Measurements from ENCODE around the gene KCNH1. TPM values are rescaled to one million over a fixed set of nuclear protein-coding genes. Genes with fewer than 3 reads are reported as not detected.

KCNH1 gene
- total and polyA plus RNA-seq, 2 of the 4 experiments (the other 2 are of a cell fraction), result 0.27 to 0.54 TPM

DNA sequence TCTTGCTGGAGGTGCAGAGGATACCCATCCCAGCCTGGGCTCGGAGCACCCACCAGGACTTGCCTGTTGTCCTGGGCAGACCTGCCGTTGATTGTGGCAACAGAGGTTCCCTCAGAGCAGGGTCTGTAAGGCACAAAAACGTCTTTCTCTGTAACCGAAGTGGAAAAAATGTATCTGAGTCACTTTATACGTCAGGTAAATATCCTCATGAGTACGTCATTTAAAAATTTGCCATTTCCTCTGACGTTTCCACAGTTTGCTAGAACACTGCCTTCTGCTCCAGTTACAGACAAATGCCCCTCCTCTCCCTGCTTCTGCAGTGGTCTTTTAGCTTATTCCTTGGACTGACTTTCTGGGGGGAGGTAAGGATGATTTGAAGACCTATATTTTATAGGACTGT is 478.4 kb downstream of the KCNH1 start:
- CTCF ChIA-PET, result no interaction called here
- no TSS peak for BruUV-seq (replicated peaks)

More for the DNA sequence above, 478.4 kb downstream of the KCNH1 start:
- Histone ChIP-seq H2BK120ac (ENCODE audit: low read depth, low read length) (no peak overlapping the region; the same call in 1 of the 2 replicates), H3K9me3 (ENCODE audit: control insufficient read depth, insufficient read depth, low read length) (no peaks in the 10 kb centered on the region), H3K4me3 (ENCODE audit: insufficient read depth, low read depth, low read length) (no peak overlapping the region), H3K4ac (ENCODE audit: low read depth, low read length) (no peak overlapping the region), H3K27me3 (ENCODE audit: control insufficient read depth, insufficient read depth, low read length) (no peaks in the 10 kb centered on the region), H2AK9ac (replicated peaks; ENCODE audit: low read depth, low read length, poor library complexity) (no peak overlapping the region), H3K23ac (ENCODE audit: low read depth, low read length) (no peak overlapping the region), H2AK5ac (ENCODE audit: low read depth, low read length) (no peak overlapping the region), H3K9ac (ENCODE audit: low read depth, low read length) (no peak overlapping the region), H3K4me1 (ENCODE audit: control insufficient read depth, insufficient read depth, low read length) (no peaks in the 10 kb centered on the region; the same call in 1 of the 2 replicates), H2BK20ac (ENCODE audit: low read depth, low read length) (no peak overlapping the region), H4K91ac (ENCODE audit: insufficient read depth, low read depth, low read length) (no peak overlapping the region), H3K79me1 (ENCODE audit: low read depth in 1 of 2, low read length in 2 of 2) (no peaks in the 10 kb centered on the region), H3K56ac (ENCODE audit: extremely low read depth, insufficient read depth, low read length) (no peak overlapping the region), H2BK15ac (ENCODE audit: low read depth, low read length) (no peak overlapping the region), H2BK5ac (ENCODE audit: low read depth, low read length, poor library complexity, severe bottlenecking) (no peak overlapping the region), H3K9me1 (ENCODE audit: insufficient read depth, low read length) (no peaks in the 10 kb centered on the region), H4K20me1 (ENCODE audit: insufficient read depth, low read length) (no peaks in the 10 kb centered on the region), H4K5ac (ENCODE audit: low read depth, low read length) (no peak overlapping the region), H3K36me3 (ENCODE audit: control insufficient read depth, insufficient read depth, low read length) (no peaks in the 10 kb centered on the region), H3K4me2 (ENCODE audit: low read depth, low read length) (no peak overlapping the region), H4K8ac (ENCODE audit: low read depth in 2 of 2, low read length in 2 of 2) (no peak overlapping the region), H3K14ac (replicated peaks; ENCODE audit: low read depth, low read length) (no peak overlapping the region), H3K27ac (ENCODE audit: insufficient read depth, low read length) (no peak overlapping the region; the same call in 1 of the 2 replicates), H2AFZ (replicated peaks; ENCODE audit: low read length, poor library complexity) (peak overlapping the region; percentile 79), H3K18ac (ENCODE audit: low read depth, low read length) (no peak overlapping the region)
- no CpG with 5 or more reads among the region's 7 CpGs for WGBS, 2 experiments (ENCODE audit: extremely low coverage in 2 of 2, insufficient read length in 1 of 2)
- POLR2A ChIA-PET (ENCODE audit: unreplicated experiment), result no interaction called here
- DNase-seq (peak; percentile 52), ATAC-seq (ENCODE audit: low read depth) (no peak)
- in situ Hi-C loops (cut with MboI; ENCODE audit: low sequenced_read_pairs), result no loop called here
- TF ChIP-seq, protein P1, sequence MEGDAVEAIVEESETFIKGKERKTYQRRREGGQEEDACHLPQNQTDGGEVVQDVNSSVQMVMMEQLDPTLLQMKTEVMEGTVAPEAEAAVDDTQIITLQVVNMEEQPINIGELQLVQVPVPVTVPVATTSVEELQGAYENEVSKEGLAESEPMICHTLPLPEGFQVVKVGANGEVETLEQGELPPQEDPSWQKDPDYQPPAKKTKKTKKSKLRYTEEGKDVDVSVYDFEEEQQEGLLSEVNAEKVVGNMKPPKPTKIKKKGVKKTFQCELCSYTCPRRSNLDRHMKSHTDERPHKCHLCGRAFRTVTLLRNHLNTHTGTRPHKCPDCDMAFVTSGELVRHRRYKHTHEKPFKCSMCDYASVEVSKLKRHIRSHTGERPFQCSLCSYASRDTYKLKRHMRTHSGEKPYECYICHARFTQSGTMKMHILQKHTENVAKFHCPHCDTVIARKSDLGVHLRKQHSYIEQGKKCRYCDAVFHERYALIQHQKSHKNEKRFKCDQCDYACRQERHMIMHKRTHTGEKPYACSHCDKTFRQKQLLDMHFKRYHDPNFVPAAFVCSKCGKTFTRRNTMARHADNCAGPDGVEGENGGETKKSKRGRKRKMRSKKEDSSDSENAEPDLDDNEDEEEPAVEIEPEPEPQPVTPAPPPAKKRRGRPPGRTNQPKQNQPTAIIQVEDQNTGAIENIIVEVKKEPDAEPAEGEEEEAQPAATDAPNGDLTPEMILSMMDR (conservative IDR thresholded peaks at IDR 0.05; ENCODE audit: low read depth, low read length), result no peak
- TF ChIP-seq FOS (IDR thresholded peaks at IDR 0.05; ENCODE audit: low read depth, low read length) (no peak), SMC3 (IDR thresholded peaks at IDR 0.05; ENCODE audit: low read depth, low read length) (no peak), MAZ (IDR thresholded peaks at IDR 0.05; ENCODE audit: borderline replicate concordance, low read depth, low read length) (no peak), BHLHE40 (IDR thresholded peaks at IDR 0.05; ENCODE audit: low read depth, low read length) (no peak), CEBPB (IDR thresholded peaks at IDR 0.05; ENCODE audit: low read depth, low read length) (no peak), MXI1 (IDR thresholded peaks at IDR 0.05; ENCODE audit: borderline replicate concordance, low read depth, low read length) (no peak), NFE2L2 (IDR thresholded peaks at IDR 0.05; ENCODE audit: low read depth, low read length) (no peak)
- TF ChIP-seq, protein P2, sequence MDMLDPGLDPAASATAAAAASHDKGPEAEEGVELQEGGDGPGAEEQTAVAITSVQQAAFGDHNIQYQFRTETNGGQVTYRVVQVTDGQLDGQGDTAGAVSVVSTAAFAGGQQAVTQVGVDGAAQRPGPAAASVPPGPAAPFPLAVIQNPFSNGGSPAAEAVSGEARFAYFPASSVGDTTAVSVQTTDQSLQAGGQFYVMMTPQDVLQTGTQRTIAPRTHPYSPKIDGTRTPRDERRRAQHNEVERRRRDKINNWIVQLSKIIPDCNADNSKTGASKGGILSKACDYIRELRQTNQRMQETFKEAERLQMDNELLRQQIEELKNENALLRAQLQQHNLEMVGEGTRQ (IDR thresholded peaks at IDR 0.05; ENCODE audit: low read depth, low read length), result no peak
- TF ChIP-seq, protein P3, sequence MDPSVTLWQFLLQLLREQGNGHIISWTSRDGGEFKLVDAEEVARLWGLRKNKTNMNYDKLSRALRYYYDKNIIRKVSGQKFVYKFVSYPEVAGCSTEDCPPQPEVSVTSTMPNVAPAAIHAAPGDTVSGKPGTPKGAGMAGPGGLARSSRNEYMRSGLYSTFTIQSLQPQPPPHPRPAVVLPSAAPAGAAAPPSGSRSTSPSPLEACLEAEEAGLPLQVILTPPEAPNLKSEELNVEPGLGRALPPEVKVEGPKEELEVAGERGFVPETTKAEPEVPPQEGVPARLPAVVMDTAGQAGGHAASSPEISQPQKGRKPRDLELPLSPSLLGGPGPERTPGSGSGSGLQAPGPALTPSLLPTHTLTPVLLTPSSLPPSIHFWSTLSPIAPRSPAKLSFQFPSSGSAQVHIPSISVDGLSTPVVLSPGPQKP (IDR thresholded peaks at IDR 0.05; ENCODE audit: borderline replicate concordance, low read depth, low read length), result no peak
- dilution Hi-C loops (cut with HindIII; ENCODE audit: low sequenced_read_pairs, unreplicated experiment), result no loop called here
- intact Hi-C loops (cut with micrococcal nuclease), result no loop called here
